Stimulated activated CD4-positive, alpha-beta T cell treated with anti-CD3 and anti-CD28 coated beads, Interleukin-1b, Interleukin-23, amount 100 ng/mL, for 48 hours (primary cell): ENCODE measurements around the gene GTF3C4.

Source experiments
- DNase-seq: peaks from one replicate; pipeline ENCODE4 v3.0.0-alpha.2; 2020

GTF3C4 gene

GRCh38 chr9:132647806-132648205 lies 22.5 kb upstream of the GTF3C4 start:
- no peak for DNase-seq

GRCh38 chr9:132648283-132648682 lies 22.0 kb upstream of the GTF3C4 start:
- DNase-seq = no peak

- DNase-seq = no peak
These were observed 21.6 kb upstream of the GTF3C4 start for GRCh38 chr9:132648685-132649084.

GRCh38 chr9:132651259-132651658 lies 19.0 kb upstream of the GTF3C4 start:
- DNase-seq = no peak

- no peak for DNase-seq
These were observed 14.0 kb upstream of the GTF3C4 start for GRCh38 chr9:132656299-132656698.

GRCh38 chr9:132662152-132662945 lies 7.9 kb upstream of the GTF3C4 start:
- DNase-seq = no peak

- no peak for DNase-seq
These were observed 7.1 kb upstream of the GTF3C4 start for GRCh38 chr9:132663117-132663516.

- no peak for DNase-seq
These were observed 6.4 kb upstream of the GTF3C4 start for GRCh38 chr9:132663851-132664250.

- no peak for DNase-seq
These were observed 956 bp upstream of the GTF3C4 start for GRCh38 chr9:132669319-132669697.

GRCh38 chr9:132669698-132670456 lies 387 bp upstream of the GTF3C4 start, which contains the start of gene DDX31:
DDX31 (minus strand) TSS chr9:132669983; CDS start chr9:132669934, 49 bp downstream.
- peak; percentile 87 for DNase-seq

- DNase-seq = no peak
These were observed 1.6 kb downstream of the GTF3C4 start for GRCh38 chr9:132671620-132672412.

GRCh38 chr9:132672413-132672690 lies 2.1 kb downstream of the GTF3C4 start:
- DNase-seq = no peak

- DNase-seq = peak; percentile 2
These were observed 3.1 kb downstream of the GTF3C4 start for GRCh38 chr9:132673355-132673754.

- no peak for DNase-seq
These were observed 4.2 kb downstream of the GTF3C4 start for GRCh38 chr9:132674485-132674884.

- DNase-seq = no peak
These were observed 7.7 kb downstream of the GTF3C4 start for GRCh38 chr9:132677976-132678375.

GRCh38 chr9:132679946-132680625 lies 9.8 kb downstream of the GTF3C4 start:
- DNase-seq = no peak

GRCh38 chr9:132681561-132681960 lies 11.3 kb downstream of the GTF3C4 start:
- no peak for DNase-seq

GRCh38 chr9:132683873-132684272 lies 13.6 kb downstream of the GTF3C4 start:
- DNase-seq = no peak

- DNase-seq = no peak
These were observed 20.4 kb downstream of the GTF3C4 start for GRCh38 chr9:132690696-132691095.

- DNase-seq = peak; percentile 8
These were observed 23.9 kb downstream of the GTF3C4 start for GRCh38 chr9:132694144-132694543.

GRCh38 chr9:132697230-132697629 lies 27.0 kb downstream of the GTF3C4 start:
- no peak for DNase-seq

GRCh38 chr9:132698989-132699388 lies 28.7 kb downstream of the GTF3C4 start:
- no peak for DNase-seq

GRCh38 chr9:132699956-132700355 lies 29.7 kb downstream of the GTF3C4 start:
- no peak for DNase-seq
